Hepatocyte (in vitro differentiated cells): ENCODE data around the gene DIP2B.

Source experiments
- EZH2 ChIP-seq: fragments of 200-600 bp; sonication (generic); IDR thresholded peaks from 2 replicates; pipeline ENCODE4 v1.6.1; 2016; ENCODE audit warnings: antibody characterized with exemption, mild to moderate bottlenecking, borderline replicate concordance
- TF ChIP-seq, protein P1 (sequence below): fragments of 200-600 bp; sonication (generic); IDR thresholded peaks from 2 replicates; pipeline ENCODE4 v1.5.1; 2016; ENCODE audit warnings: antibody characterized with exemption, mild to moderate bottlenecking; ENCODE audit not compliant: poor library complexity

DNA sequence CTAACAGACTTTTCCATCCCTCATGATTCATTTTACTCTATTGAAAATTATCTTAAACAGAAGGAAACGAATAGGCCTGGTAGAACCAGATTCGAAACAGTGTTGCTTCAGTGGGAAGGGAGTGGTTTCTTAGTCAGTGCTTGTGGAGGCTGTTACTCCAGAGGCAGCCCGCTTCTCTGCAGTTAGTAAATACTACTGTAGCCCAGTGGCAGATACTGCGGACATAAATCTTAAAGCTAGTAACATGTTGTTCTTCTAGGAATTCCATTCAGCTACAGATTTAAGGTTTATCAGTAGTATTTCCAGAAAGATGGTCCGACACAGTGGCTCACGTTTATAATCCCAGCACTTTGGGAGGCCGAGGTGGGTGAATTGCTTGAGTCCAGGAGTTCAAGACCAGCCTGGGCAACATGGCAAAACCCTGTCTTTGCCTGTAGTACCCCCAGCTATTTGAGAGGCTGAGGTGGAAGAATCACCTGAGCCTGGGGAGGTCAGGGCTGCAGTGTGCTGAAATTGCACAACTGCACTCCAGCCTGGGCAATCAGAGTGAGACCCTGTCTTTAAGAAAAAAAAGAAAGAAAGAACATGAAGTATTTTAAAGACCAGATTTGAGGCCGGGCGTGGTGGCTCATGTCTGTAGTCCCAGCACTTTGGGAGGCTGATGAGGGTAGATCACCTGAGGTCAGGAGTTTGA is 45.9 kb downstream of the DIP2B start:
- TF ChIP-seq, protein P1, sequence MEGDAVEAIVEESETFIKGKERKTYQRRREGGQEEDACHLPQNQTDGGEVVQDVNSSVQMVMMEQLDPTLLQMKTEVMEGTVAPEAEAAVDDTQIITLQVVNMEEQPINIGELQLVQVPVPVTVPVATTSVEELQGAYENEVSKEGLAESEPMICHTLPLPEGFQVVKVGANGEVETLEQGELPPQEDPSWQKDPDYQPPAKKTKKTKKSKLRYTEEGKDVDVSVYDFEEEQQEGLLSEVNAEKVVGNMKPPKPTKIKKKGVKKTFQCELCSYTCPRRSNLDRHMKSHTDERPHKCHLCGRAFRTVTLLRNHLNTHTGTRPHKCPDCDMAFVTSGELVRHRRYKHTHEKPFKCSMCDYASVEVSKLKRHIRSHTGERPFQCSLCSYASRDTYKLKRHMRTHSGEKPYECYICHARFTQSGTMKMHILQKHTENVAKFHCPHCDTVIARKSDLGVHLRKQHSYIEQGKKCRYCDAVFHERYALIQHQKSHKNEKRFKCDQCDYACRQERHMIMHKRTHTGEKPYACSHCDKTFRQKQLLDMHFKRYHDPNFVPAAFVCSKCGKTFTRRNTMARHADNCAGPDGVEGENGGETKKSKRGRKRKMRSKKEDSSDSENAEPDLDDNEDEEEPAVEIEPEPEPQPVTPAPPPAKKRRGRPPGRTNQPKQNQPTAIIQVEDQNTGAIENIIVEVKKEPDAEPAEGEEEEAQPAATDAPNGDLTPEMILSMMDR = no peak
- no peak for TF ChIP-seq EZH2
